Measurements from ENCODE around the gene PCSK6.

PCSK6 gene

DNA sequence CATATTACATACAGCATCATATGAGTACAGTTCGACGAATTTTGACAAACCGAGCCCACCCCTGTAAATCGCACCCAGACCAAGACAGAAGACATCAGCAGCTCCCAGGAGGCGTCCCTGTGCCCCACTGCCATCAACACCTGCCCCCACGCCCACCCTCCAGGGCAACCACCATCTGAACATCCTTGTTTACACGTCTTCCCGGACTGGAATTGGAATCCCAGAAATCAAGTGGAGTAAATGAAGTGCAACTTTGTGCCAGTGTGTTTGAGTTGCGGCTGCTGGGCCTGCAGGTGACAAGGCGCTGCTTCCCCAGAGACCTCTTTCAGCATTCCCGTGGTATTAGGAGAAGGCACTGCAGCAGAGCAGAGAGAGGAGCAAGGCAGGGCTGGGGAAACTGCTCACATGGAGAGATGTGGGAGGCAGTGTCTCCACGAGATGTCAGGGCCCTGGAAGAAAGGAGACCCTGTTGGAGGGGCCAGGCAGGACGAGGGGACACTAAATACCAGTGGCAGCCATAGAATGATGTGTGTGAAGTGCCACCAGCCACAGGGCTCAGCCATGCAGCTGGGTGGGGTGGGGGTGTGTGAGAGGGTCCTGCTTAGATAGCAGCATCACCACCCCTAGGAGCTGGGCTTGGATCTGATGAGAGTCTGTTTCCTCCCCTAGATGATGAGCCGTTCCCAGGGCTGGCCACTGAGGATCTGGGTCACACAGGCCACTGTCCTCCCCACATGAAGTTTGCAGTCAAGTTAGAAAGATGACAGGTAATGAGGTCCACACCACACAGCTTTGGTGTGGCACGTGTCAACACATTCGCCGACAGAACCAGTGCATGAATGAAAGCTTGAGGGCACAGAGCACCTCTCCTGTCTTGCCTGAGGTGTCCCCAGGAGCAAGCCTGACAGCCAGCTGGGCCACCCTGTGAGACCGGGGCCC, 33.4 kb upstream of the PCSK6 start:
- no peak for DNase-seq

GRCh38 chr15:101522091-101522490, 32.6 kb upstream of the PCSK6 start:
- DNase-seq = no peak

DNA sequence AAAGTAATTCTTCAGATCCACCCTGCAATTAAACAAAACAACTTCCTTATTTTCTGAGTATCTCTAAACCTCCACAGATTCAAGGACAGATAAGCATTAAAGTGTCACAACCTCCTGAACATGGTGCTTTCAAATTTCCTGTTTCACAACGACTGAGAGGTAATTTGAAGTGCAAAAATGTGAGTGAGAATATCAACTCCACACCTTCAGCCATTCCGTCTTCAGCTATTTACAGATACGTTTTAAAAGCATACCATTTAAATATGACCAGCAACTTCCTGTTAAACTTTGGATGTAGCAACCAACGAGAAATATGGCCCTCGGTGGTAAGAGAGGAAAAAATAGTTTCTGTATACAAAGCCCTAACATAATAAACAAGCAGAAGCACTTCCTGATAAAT, 32.1 kb upstream of the PCSK6 start:
- DNase-seq = no peak

DNA sequence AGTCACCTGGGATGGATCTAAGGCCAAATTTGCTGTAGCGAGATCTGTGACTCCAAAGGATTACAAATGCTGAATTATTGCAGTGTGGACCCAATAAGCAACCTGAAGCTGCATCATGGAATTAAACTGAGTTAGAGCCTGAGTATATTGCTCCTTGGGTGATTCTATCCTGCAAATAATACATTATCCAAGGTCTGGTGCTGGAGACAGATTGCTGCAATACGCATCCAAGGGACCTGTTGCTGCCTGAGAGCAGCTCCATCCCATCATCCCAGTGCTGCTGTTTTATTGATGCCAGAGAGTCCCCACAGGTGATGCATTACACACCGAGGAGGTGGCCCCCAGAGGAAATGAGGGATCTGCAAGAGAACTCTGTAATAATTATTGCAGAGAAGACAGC, 31.6 kb upstream of the PCSK6 start:
- DNase-seq = no peak

DNA sequence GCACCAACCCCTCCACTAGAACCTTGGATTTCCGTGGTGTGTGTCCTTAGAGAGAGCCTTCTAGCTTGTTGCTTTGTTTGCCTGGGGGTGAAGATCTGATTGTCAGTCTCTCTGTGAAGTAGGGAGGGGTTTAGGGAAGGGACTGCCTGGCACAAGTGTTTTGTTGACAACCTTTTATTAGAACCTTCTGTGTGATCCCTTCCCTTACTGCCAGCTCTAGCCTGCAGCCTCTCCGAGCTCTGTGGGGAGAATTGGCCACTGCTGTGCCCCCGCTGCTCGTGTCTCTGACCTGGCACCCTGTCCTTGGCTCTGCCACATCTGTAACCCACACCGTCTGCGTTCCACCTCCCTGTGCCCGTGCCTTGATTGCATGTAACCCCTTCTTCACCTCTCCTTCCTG, 30.9 kb upstream of the PCSK6 start:
- DNase-seq = no peak

DNA sequence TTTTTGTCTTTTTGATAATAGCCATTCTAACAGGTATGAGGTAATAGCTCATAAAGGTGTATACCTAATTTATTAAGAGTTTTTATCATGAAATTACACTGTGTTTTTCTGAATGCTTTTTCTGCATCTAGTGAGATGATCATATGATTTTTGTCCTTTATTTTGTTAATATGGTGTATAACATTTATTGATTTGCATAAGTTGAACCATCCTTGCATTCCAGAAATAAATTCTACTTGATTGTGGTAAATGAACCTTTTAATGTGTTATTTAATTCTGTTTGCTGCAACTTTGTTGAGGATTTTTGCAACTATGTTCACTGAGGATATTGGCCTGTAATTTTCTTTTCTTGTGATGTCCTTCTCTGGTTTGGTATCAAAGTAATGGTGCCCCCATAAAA, 28.0 kb upstream of the PCSK6 start:
- no peak for DNase-seq

DNA sequence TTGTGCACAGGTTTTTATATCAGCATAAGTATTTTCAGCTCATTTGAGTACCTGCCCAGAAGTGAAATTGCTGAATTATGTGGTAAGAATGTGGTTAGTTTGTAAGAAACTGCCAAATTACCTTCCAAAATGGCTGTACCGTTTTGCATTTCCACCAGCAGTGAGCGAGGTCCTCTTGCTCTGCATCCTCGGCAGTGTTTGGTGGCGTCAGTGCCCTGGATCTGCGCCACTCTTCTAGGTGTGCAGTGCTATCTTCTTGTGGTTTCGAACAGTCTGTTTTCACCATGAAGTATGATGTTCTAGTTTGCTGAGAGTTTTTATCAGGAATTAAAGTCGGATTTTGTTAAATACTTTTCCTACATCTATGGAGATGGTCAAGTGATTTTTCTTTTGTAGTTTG, 24.8 kb upstream of the PCSK6 start:
- no peak for DNase-seq

DNA sequence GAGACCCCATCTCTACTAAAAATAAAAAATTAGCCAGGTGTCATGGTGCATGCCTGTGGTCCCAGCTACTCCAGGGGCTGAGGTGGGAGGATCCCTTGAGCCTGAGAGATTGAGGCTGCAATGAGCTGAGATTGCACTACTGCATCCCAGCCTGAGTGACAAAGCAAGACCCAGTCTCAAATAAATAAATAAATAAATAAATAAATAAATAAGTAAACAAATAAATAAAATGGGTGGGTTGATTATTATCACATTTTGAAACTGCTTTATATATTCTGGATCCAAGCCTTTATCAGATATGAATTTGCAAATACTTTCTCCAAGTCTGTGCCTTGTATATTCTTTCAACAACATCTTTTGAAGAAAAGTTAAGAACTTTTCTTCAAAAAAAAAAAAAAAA, 22.2 kb upstream of the PCSK6 start:
- no peak for DNase-seq

DNA sequence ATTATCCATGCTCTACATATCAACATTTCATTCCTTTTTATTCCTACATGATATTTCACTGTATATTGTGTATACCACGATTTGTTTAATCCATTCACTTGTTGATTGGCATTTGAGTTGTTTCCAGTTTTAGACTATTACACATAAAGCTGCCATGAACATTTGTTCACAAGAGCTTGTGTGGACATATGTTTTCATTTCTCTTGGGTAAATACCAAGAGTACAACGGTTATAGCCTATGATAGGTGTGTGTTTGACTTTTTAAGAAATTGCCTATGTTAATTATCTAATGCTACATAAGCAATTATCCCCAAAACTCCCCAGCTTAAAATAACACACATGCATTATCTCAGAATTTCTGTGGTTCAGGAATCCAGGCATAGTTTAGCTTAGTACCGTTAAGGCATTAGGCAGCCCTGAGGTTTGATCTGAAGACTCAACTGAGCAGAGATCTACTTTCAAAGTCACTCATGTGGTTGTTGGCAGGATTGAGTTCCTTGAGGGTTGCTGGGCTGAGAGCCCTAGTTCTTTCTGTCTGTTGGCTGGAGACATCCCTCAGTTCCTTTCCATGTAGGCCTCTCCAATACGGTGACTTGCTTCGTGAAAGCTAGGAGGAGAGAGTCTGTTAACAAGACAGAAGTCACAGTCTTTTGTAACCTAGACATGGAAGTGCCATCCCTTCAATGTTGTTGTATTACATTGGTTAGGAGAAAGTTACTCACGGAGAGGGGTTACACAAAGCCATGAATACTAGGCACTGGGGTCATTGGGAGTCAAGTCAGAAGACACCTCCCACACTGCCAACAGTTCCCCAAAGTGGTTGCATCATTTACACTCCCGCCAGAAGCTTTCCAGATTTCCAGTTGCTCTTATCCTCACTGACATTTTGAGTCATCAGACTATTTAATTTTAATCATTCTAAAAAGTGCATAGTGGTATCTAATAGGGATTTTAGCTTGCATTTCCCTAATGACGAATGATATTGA, 21.0 kb upstream of the PCSK6 start:
- DNase-seq = no peak

DNA sequence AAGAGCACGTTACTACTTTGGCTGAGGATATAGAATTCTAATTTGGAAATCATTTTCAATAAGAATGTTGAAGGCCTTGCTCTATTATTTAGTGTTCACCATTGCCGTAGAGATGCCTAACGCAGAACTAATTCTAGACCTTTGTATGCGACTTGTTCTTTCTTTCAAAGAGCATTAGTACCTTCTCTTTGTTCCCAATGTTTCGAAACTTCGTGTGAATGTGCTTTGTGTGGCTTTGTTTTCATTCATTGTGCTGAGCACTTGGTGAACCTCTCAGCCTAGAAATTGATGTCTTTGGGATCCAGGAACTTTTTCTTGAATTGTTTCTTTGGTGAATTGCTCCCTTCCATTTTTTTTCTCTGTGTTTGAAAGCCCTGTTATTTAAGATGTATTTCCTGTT, 19.8 kb upstream of the PCSK6 start:
- no peak for DNase-seq

DNA sequence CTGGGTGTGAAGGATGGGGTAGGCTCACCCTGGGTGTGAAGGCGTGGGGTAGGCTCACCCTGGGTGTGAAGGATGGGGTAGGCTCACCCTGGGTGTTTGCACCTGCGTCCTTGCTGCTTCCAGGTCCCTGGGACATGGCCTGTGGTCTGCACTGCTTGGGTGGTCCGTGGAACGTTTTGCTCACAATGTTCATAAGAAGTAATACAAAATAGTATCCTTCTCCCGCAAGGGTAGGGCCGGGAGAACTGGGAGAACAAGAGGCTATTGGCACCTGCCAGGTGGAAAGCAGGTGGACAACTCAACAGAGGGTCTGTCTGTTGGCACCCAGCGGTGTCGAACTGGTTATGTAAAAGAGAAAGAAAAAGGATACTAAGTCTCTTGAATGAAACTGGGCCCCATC, 17.0 kb upstream of the PCSK6 start:
- no peak for DNase-seq

GRCh38 chr15:101505610-101506337, 16.3 kb upstream of the PCSK6 start:
- DNase-seq = no peak

- DNase-seq = no peak
Measured at GRCh38 chr15:101504866-101505609, 15.5 kb upstream of the PCSK6 start.

- DNase-seq = no peak
Measured at GRCh38 chr15:101504373-101504772, 14.9 kb upstream of the PCSK6 start.

DNA sequence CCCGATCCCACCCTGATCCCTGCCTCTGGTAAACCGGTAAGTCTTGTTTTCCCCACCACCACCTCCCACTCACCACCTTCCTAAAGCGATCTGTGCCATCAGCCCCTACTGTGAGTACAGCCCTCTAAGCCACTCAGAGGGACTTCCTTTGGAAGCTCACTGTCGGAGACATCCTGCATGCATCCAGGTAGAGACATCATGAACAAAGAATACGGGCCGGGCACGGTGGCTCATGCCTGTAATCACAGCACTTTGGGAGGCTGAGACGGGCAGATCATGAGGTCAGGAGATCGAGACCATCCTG, 13.7 kb upstream of the PCSK6 start:
- no peak for DNase-seq

DNA sequence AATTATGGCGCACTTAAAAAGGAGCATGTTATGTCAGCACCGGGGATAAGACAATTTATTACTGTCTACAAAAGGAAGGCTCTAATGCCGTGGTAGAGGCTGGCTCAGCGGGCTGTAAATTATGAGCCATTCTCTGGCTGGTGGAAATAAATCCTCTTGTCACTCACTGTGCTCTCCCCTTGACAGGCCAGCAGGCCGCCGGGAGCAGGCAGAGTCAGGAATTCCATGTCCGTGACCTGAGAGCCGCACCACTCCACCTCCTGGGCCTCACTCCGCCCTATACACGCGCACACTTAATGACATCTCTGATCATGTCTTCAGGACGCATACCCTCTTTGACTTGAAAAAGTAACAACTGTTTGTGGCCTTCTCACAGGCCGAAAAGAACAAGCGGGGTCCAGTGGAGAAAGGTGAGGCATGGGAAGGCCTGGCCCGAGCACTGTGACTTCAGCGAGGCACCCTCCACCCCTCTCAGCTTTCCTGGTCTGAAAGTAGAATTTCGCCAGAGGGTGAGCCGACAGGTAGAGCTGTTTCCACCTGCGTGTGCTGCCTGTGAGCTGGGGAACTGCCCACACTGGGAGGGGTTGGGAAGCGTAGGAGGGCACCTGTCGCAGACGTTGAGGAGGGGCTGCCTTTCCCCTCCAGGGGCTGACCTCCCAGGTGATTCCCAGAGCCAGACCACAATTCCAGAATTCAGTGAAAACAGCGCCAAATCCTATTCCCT, 13.2 kb upstream of the PCSK6 start:
- DNase-seq = no peak

DNA sequence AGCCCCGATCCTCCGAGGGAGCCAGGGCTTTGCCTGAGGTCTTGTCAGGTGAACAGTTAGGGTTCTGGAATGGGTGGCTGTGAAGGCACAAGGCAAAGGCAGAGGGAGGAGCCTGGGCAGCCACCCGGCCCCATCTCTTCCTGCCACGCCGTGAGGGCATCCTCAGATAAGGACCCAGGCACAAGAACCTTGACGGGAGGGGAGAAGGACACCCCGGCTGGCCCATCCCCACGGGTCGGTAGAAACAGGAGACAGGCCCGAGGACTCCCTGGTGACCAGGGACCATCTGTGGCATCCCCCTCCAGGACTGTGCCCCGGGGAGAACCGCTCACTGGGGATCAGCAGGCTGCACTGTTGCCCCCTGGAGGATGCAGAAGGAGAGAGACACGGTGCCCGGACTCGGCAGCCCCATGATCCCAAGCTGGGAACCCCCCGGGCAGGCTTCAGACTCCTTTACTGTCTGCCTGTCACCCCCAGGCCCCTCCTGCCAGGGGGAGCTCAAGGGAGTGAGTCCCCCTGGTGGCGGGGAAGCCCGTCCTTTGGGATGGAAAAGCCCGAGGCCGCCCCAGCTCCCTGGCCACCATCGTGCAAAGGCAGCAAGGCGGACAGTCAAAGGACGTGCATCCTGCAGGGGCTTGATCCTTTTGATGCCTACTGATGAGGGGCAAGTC, 12.3 kb upstream of the PCSK6 start:
- DNase-seq = peak; percentile 54

DNA sequence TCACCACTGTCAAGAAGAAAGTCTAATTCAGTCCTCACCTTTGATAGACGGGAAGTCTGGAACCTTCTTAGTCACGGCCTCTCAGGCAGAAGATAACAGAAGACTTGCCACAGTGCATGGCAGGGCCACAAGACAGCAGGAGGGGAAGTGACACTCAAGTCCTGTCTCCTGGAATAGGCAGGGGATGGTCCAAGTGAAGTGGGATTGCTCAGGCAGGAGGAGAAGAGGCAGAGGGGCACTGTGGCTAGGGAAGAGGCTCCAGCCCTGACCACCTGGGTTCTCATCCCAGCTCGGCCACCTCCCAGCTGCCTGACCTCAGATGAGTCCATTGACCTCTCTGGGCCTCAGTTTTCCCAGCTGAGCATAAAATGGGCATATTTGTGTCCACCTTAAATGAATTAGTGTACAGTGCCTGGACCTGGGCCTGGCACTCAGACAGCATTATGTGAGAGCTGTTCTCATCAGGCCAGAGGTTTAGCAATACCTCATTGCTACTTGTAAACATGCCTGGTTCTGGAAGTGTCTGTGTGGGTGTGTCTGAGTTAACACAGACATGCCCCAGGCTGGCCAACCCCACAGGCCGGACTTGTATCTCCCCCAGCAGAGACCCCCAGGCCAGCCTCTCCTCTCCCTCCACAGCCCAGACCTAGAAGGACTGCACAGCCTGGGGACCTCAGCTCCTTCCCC, 11.5 kb upstream of the PCSK6 start:
- DNase-seq = no peak

GRCh38 chr15:101499863-101500713, 10.6 kb upstream of the PCSK6 start:
- no peak for DNase-seq
